ENCODE measurements around the gene KCNH1.

KCNH1 gene

DNA sequence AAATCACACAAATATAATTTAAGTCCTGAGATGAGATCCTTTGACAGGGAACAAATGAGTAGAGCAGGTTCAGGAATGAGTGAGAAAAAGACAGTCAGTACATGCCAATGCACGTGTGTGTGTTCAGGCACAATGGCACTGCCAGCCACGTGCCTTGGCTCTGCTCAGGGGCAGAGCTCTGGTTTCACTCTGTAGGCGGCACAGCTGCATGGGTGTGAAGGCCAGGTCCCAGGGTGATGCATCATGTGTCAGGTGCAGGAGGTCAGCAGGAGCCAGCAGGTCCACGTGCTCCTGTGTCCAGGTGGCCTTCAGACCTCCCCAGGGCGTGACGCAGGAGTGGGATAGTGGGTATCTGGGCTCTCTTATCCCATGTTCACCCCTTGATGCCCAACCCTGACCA, 386.1 kb downstream of the KCNH1 start:
- ATAC-seq: no peak

DNA sequence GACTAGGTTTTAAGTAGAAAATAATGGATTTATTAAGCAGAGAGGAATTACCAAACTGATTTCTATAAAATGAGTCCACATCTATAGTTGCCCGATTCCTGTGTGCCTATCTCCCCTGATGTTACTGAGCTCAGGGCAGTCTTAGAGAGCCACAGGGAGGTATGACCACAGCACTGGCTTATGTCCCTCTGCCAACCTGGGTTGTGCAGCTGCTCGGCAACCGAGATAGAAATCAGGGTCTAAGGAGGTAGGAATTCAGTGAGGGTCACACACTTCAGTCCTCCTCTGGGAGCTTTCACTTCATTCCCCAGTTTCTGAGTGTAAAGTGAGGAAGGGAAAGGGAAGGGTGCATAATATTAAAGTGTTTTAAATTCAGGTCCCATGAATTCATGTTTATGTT, 386.8 kb downstream of the KCNH1 start:
- ATAC-seq: no peak

DNA sequence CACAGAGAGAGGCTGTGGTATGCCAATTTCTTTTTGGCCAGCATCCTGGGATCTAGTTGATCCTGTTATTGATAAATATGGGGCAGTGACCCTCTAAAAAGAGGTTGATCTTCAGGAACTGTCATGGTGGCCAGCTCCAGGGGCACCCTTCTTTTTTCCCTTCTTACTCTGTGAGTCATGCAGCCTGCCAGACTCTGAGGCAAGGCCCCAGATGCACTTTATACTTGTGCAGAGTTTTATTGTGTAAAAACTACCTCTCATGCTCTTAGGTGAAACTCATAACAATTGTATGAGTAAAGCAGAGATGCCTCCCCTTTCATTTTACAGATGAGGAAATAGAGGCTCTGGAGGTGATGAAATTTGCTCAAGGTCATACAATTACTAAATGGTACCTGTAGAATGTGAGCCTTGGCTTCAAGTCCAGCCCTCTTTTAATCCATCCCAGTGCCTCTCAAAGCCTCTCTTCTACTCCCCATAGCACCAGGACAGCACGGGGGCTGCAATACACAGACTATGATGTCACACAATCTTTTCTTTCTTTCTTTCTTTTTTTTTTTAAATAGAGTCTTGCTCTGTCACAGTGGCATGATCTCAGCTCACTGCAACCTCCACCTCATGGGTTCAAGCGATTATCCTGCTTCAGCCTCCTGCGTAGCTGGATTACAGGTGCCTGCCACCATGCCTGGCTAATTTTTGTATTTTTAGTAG, 387.8 kb downstream of the KCNH1 start:
- ATAC-seq: no peak

DNA sequence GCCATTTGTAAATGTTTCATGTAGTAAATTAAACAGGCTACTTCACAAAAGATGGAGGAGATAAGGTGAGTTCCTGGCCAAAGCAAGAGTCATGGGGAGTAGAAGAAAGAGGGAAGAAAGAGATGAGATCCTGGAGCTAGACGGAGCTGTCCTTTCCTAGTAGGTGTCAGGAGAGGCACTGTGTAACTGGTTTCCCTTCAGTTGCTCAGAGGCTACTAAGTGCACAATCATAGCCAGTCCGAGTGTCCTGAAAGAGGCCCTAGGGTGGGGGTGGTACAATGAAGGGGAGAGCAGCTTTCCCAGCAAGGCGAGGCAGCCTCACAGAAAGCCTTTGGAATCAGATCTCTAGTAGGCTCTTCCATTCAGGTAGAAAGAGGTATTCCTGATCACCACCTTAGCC, 390.9 kb downstream of the KCNH1 start:
- ATAC-seq: no peak

- no peak for ATAC-seq
These were observed 392.4 kb downstream of the KCNH1 start for GRCh38 chr1:210741564-210741963.

DNA sequence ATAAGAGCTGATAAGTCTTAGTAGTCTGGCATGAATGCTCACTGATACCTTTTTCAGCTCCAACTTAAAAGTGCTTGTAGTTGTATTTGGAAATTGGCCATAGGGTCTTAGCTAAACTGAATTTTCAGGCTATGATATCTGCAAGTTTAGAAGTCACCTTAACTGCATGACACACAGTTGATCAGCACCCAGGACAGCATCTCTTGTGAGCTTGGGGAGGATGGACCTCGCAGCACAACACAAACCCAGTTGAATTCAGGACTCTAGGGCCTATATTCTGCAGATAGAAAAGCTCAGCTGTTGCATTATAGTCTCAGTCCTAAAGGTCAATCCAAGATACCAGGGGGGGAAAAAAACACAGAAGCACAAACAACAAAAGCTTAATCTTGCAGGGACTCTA, 394.3 kb downstream of the KCNH1 start:
- no peak for ATAC-seq

GRCh38 chr1:210738256-210738655, 395.7 kb downstream of the KCNH1 start:
- ATAC-seq: no peak

- ATAC-seq: no peak
These were observed 397.2 kb downstream of the KCNH1 start for GRCh38 chr1:210736713-210737112.

- no peak for ATAC-seq
These were observed 402.4 kb downstream of the KCNH1 start for GRCh38 chr1:210731597-210731996.

GRCh38 chr1:210731193-210731592, 402.8 kb downstream of the KCNH1 start:
- no peak for ATAC-seq

DNA sequence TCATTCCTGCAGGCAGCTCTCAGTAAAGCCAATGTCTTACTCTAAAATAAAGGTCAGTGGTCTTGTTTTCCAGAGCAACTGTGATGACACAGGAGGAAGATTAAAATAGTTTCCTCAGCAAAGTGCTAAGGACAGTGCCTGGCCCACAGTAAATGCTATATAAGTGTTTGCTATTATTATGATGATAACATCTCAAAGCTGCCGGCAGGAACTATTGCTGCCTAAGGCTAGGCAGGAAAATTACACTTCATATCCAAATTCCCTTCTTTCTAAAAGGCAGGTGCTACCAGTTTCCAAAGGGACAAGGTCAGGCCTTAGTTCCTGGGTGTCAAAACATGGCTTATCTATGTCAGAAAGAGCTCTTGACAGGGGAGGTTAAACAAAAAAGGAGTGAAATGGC, 403.9 kb downstream of the KCNH1 start:
- ATAC-seq: no peak

DNA sequence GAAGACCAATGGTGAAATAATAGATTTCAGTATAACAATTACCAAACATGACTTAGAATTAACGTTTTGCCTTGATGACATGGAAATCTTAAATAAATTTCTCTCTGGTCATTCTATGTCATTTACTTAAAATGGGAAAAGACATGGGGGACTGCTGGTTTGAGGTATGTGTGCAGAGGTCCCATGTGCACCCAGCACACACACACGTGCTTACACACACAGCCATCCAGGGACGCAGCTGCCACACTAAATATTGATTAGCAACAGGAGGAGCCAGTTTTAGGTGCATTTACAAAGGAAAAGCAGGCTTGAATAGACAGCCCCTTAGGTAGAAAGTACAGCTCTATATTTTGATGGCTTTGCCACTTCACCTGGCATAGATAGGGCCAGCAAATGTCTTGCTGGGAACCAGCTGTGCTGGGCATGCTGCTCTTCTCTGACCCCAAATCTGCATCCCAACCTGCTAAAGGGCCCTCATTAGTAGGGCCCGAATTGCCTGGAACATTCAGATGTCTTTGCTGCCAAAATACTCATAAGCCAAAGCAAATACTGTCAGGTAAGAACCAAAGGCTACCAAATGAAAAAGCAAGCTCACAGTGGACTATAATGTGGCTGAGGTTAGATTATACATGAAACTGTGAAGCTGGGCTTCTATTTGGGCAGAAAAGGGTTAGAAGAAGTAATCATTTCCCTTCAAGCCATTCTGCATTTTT, 405.4 kb downstream of the KCNH1 start:
- no peak for ATAC-seq

DNA sequence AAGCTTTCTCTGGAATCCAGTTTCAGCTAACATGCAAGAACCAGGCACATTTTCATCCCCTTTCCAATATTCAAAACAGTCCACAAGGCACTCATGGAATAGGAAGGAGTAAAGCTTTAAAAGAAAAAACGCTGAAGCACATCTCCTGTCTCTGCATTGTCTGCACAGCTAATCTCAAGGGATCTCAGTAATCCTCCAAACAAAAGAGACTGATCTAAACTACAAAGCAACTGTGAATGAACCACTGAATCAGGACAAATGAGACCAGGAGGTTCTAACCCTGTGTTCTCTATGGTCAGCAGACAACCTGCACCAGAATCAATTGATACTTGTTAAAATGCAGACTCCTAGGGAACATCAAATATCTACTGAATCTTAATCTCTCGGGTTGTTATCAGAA, 406.2 kb downstream of the KCNH1 start:
- ATAC-seq: no peak

DNA sequence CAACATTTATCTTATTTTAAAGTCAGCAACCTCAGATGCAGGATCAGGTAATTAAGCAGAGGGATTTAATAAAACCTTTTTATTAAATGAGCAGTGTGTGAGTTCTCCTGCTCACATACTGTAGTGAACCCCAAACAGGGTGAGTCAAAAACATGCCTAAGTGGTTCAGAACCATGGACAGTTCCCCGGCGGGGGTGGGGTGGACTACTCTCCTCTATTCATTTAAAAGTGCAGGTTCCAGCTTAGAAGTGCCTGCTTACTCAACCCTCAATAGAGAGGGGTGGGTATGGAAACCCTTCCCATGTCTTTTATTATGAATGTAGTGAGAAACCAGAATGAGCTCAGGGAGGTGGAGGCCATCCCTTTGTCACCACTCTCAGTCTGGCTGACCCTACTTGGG, 407.3 kb downstream of the KCNH1 start:
- peak in 1 of 2 donors; percentile 9 for ATAC-seq

- no peak for ATAC-seq
These were observed 409.2 kb downstream of the KCNH1 start for GRCh38 chr1:210724768-210725167.

DNA sequence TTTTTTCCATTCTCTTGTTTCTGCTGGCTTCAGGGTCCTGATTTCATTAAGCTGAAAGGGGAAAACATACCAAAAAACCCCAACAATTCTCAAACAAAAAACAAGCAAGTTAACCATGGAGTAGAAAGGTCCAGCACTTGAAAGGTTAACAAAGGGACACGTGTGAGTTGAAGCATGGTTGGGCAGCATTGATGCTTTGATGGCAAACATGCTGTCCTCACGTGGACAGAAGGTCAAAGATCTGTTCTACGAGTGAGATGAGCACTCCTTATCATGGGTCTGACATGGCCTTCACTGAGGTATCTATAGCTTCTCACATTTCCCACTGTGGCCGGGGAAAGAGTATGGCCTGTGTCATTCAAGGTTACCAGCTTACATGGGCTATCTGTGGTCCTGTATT, 410.3 kb downstream of the KCNH1 start:
- no peak for ATAC-seq

DNA sequence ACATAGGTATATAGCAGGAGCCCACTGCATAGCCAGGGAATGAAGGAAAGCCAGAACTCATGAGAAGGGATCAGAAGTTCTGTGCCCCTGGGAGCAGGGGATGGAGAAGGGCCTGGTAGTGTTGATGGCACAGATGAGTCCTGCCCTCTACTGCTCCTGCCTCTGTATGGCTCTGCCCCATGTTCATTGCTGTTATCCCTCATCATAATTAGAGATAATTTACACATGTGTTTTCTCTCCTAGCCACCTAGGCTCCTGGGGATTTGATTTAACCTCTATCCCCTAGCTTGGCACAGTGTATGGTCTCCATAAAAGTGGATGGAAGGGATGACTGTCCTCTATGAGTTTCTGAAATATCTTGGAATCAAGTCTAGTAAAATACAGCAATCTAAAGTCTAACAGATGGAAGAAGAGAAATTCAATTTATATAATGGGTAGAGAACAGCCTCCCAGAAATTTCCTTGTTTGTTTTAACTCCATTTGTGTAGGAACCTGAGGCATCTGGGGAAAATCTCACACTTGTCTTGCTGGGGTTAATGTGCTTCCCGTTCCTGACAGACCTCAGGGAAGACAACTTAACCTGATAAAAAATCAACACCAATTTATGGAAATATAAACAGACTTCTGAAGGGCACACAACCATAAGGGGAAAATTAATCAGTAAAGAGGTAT, 411.4 kb downstream of the KCNH1 start:
- no peak for ATAC-seq

DNA sequence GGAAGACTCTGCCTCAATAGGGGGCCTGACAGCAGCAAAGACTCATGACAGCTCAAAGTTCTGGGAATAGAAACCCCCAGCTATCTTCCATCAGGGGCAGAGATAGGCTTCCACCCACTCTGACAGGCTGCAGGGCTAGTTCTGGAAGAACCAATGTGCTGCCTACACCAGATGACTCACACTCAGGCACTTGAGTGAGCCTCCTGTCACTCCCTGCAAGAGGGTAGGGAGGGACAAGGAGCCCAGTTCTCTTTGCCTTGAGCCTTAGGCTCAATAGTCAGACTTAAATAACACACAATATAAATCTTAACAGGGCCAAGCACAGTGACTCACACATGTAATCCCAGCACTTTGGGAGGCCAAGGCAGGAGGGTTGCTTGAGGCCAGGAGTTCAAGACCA, 418.9 kb downstream of the KCNH1 start:
- ATAC-seq: no peak

- no peak for ATAC-seq
These were observed 421.9 kb downstream of the KCNH1 start for GRCh38 chr1:210711825-210712612.

- no peak for ATAC-seq
These were observed 424.2 kb downstream of the KCNH1 start for GRCh38 chr1:210709701-210710100.

DNA sequence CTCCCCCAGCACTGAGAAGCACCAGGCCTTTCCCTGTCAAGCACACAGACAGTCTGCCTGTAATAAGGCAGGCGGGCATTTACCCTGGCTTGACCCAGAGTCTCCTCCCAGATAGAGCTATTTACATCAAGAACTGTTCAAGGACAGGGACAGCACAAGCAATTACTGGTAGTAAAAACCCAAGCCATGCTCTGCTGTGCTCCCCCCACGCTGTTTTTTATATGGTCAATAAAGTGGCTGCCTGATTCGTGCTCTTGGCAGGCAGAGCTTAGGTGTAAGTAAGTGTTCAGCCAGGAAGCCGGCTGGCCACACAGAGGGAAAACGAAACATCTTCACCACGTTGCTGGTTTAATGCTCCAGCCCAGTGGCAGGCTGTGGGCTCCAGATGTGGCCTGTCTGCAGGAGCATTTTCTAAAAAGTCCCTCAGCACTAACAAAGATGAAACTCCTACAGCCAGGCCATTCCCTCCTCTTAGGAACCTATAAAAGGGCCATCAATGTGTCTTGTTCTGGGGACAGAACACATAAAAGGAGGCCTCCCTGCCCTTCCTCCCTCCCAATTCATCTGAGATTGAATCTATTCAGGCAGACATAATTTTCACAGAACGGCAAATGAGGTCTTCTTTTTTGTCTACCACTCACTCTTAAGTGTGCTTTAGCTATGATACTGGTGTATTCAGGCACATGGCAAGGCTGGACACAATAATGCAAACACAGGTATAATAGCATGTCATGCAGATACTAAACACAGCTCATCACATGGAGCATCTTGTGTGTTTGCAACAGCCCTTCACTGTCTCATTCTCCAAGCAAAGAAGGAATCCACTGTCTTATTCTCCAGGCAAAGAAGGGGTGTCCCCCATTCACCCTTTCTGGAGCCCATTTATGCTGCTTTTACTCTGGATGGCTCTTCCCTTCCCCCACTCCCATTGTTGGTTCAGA, 426.4 kb downstream of the KCNH1 start:
- ATAC-seq: no peak

- ATAC-seq: no peak
These were observed 427.7 kb downstream of the KCNH1 start for GRCh38 chr1:210706246-210706645.
